HG03558 (cell line): Measurements from ENCODE around the gene IL17RE.
A peak's percentile ranks its signal among the peaks of the same experiment; 100 is the strongest.

Experiments
- ATAC-seq: cut with Tn5 transposase; IDR thresholded peaks from one replicate; pipeline ENCODE4 v1.9.1; 2021; ENCODE audit warnings: moderate number of reproducible peaks; ENCODE audit not compliant: unreplicated experiment; ENCODE audit errors: extremely low read depth

Gene IL17RE

GRCh38 chr3:9949115-9949514 lies 46.5 kb downstream of the IL17RE start:
- no peak for ATAC-seq

- ATAC-seq = no peak
Observed at GRCh38 chr3:9949626-9950025, 47.0 kb downstream of the IL17RE start.

DNA sequence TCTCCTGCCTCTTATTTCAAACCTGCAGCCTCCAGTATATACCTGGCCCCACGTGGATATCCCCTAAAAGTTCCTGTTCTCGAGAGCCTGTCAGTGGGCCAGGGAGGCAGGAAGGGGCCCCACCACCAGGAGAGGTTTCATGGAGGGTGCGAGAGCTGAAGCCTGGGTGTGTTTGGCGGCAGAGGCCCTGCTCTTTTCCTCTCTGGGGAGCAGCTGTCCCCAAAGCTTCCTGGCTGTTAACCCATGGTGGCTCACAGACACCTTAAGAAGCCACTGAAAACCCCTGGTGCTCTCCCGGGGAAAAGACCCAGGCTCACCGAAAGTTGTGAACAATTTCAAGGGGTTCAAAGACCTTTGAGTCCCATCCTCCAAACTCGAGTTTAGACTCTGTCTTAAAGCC lies 48.5 kb downstream of the IL17RE start:
- ATAC-seq = no peak

GRCh38 chr3:9951598-9951961 lies 48.9 kb downstream of the IL17RE start:
- ATAC-seq = no peak

- ATAC-seq = peak; percentile 45
Observed at GRCh38 chr3:9951962-9952805, 49.5 kb downstream of the IL17RE start, which contains the start of gene PRRT3. TSS of gene PRRT3 (minus strand) at chr3:9952408. CDS start at chr3:9950115, 2,293 bp downstream.

GRCh38 chr3:9955067-9955502 lies 52.4 kb downstream of the IL17RE start:
- ATAC-seq = no peak

GRCh38 chr3:9955611-9956352 lies 53.1 kb downstream of the IL17RE start:
- ATAC-seq = no peak

- ATAC-seq = no peak
Observed at GRCh38 chr3:9957214-9957613, 54.6 kb downstream of the IL17RE start.

GRCh38 chr3:9965200-9965875 lies 62.7 kb downstream of the IL17RE start:
- ATAC-seq = no peak
